HEK293T (cell line): ENCODE measurements around the gene CARD11.

Source experiments
- BHLHE40 ChIP-seq: fragments of 450-650 bp; IDR thresholded peaks from 2 replicates; pipeline ENCODE4 v1.6.1; 2016; ENCODE audit warnings: mild to moderate bottlenecking, moderate library complexity, borderline replicate concordance
- ELF4 ChIP-seq: fragments of 450-650 bp; IDR thresholded peaks from 2 replicates; pipeline ENCODE4 v1.6.1; 2017; ENCODE audit warnings: antibody characterized with exemption
- FOXA1 ChIP-seq: fragments of 450-650 bp; IDR thresholded peaks from 2 replicates; pipeline ENCODE4 v1.6.1; 2016; ENCODE audit warnings: mild to moderate bottlenecking
- FOXK2 ChIP-seq: fragments of 450-650 bp; IDR thresholded peaks from 2 replicates; pipeline ENCODE4 v1.6.1; 2016; ENCODE audit warnings: mild to moderate bottlenecking
- FOXM1 ChIP-seq: fragments of 450-650 bp; IDR thresholded peaks from 2 replicates; pipeline ENCODE4 v1.6.1; 2017; ENCODE audit warnings: mild to moderate bottlenecking, borderline replicate concordance
- NFRKB ChIP-seq: fragments of 450-650 bp; IDR thresholded peaks from 2 replicates; pipeline ENCODE4 v1.6.1; 2016; ENCODE audit warnings: mild to moderate bottlenecking, moderate library complexity
- SP1 ChIP-seq: fragments of 450-650 bp; IDR thresholded peaks from 2 replicates; pipeline ENCODE4 v1.6.1; 2017
- ZNF384 ChIP-seq: fragments of 450-650 bp; IDR thresholded peaks from 2 replicates; pipeline ENCODE4 v1.6.1; 2016

GRCh38 chr7:3066506-3066905 is 22.8 kb upstream of the CARD11 start:
- no peak for TF ChIP-seq NFRKB
- TF ChIP-seq ZNF384 = no peak
- TF ChIP-seq FOXA1 = no peak
- TF ChIP-seq FOXM1 = no peak
- no peak for TF ChIP-seq ELF4
- TF ChIP-seq SP1 = no peak
- no peak for TF ChIP-seq BHLHE40
- no peak for TF ChIP-seq FOXK2
